HG02885 (cell line): Measurements from ENCODE around the gene WDR70.

Experiments used
- ATAC-seq: cut with Tn5 transposase; IDR thresholded peaks from one replicate; pipeline ENCODE4 v1.9.1; 2021; ENCODE audit warnings: mild to moderate bottlenecking; ENCODE audit not compliant: unreplicated experiment, poor library complexity

WDR70 gene

GRCh38 chr5:37738865-37739488 lies 359.9 kb downstream of the WDR70 start:
- ATAC-seq = no peak

DNA sequence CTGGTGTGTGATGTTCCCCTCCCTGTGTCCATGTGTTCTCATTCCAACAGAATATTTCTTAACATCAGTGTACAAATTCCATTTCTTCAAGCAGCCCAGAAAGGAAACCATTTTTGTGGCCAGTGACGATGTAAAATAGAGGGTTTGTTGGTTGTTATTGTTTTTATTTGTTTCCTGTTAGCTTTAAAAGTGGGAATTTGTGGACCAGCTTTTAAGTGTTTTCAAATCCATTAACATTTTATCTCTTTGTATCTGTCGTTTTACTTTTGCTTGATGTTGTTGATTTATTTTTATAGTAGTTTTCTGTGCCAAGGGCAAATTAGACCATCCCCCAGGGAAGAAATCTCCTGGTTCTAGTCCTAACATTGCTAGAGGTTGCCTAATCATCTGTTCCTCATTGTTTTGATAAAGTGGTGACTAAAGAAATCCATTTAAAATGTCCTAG lies 360.7 kb downstream of the WDR70 start:
- no peak for ATAC-seq

- no peak for ATAC-seq
Measured at GRCh38 chr5:37740331-37741066, 361.4 kb downstream of the WDR70 start.

DNA sequence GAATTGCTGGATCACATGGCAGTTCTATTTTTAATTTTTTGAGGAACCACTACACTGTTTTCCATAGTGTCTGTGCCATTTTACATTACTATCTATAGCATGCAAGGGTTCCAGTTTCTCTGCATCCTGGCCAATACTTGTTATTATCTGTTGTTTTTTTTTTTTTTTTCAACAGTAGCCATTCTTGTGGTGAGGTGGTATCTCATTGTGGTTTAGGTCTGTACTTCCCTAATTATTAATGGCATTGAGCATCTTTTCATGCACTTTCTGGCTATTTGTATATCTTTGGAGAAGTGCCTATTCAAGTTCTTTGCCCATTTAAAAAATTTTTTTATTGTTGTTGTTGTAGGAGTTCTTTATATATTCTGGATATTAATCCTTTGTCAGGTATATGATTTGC lies 363.0 kb downstream of the WDR70 start:
- no peak for ATAC-seq

- no peak for ATAC-seq
Measured at GRCh38 chr5:37751227-37751626, 372.1 kb downstream of the WDR70 start.

GRCh38 chr5:37754976-37755375 lies 375.9 kb downstream of the WDR70 start:
- ATAC-seq = no peak

DNA sequence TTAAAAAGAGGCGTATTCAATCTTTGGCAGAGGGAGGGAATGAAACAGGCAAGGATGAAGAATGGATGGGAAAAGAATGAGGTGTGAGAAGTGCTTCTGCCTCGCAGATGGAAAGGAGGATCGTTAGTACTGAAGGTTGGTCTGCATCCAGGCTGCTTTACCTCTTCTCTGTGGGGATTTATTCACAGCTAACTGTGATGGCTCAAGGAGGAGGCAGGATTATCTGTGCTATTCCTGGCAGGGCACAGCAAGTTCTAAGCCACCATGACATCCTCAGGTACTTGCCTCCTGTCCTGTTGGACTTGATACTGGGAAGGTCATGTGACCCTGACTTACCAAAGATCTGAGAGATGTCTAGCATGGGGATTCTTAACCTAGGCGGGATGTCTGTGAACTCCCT lies 376.5 kb downstream of the WDR70 start:
- no peak for ATAC-seq

- ATAC-seq = no peak
Measured at GRCh38 chr5:37756248-37756647, 377.1 kb downstream of the WDR70 start.

GRCh38 chr5:37757980-37758582 lies 379.0 kb downstream of the WDR70 start:
- no peak for ATAC-seq

DNA sequence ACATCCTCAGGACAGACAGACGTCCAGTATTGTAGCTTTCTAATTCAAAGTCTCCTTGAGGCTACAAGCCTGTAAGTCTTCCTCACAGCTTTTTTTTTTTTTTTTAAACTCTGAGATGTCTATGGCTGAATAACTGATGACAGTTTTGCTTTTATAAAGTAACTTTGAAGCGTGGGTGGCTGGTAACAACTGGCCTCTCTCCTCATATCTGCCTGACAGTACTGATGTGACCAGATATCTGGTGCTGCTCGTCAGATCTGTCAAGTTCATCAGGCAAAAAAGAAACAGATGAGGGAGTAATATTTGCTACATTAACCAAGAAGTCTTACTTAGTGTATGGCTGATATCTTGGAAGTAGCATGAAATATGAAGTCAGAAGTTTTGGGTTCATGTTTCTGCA lies 388.1 kb downstream of the WDR70 start:
- ATAC-seq = no peak

DNA sequence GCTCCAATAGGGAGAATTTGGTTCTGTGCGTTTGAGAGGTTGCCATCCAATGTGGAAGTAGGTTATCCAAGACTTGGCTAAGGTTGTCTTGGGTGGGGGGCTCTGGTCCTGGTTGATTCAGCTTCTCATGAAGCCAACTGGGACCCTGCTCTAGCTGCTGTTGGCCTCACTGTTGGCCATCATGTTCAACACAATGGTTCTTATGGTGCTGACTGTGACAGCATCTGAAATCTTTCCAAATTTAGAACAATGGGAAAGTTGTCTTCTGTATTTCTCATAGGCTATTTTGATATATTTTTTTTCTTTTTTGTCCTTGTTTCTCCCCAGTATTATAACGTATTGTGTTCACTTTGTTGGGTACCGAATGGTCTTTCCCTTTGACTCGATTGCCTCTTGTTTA lies 388.8 kb downstream of the WDR70 start:
- ATAC-seq = no peak

GRCh38 chr5:37768371-37768770 lies 389.3 kb downstream of the WDR70 start:
- ATAC-seq = no peak

- no peak for ATAC-seq
Measured at GRCh38 chr5:37769108-37769507, 390.0 kb downstream of the WDR70 start.

- ATAC-seq = no peak
Measured at GRCh38 chr5:37769840-37770239, 390.7 kb downstream of the WDR70 start.

- no peak for ATAC-seq
Measured at GRCh38 chr5:37770786-37771185, 391.7 kb downstream of the WDR70 start.

- ATAC-seq = no peak
Measured at GRCh38 chr5:37771203-37771611, 392.1 kb downstream of the WDR70 start.

- ATAC-seq = no peak
Measured at GRCh38 chr5:37771731-37772130, 392.6 kb downstream of the WDR70 start.

DNA sequence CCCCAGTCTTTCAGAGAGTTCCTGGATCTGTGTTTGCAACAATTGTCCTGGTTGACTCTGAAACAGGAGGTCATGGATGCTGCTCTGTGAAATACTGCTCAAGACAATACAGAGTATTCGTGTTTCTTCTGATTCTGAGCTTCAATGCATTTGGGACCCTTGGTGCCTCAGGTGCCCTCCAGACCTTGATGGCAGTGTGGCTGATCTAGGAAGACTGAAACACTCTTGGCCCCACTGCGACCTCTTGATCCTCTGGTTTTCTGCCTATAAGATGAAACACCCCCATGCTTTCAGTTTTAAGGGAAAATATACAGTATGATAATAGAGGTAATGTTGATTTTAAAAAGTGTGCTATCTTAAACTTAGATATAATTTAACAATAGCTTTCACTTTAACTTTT lies 393.1 kb downstream of the WDR70 start:
- ATAC-seq = no peak

DNA sequence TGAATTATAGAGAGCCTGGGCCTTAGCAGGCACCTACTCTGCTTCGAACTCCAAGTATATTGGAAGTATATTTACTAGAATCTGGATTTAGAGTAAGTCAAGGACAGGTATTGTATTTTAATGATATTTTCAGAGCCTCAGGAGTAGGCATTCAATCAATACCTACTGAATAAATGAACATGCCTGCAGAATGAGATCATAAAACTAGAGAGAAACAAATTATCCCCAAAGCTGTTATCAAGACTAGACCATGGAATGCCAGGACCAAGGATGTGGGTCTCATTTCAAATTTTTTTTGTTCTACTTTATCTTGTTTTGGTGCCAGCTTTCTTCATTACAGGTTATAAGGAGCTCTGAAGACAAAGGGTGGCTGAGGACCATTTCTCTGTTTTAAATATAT lies 394.7 kb downstream of the WDR70 start:
- ATAC-seq = no peak

GRCh38 chr5:37774912-37775483 lies 395.9 kb downstream of the WDR70 start:
- no peak for ATAC-seq

DNA sequence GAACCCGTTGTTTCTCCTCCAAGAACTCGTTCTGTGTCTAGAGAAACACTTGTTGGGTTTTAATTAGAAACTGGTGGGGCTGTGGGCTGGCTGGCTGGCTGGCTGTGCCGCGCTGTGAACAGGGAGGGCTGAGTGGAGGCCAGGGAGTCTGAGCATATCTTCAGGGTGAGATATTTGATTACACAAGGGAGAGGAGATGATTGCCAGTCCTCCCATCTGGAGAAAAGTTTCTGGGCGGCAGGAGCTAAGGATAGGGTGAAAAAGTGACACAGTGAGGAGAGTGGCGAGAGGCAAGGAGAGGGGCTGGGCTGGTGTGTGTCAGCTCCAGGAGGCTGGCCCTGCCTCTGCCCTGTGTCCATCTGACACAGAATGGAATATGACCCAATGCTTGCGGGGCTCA lies 397.7 kb downstream of the WDR70 start:
- ATAC-seq = no peak
